Renal cortical epithelial cell (primary cell): ENCODE results near the gene RRAGC. TPM values are rescaled to one million over a fixed set of nuclear protein-coding genes. Genes with fewer than 3 reads are reported as not detected.
"Not testable (repeated sequence)": the region's sequence is repeated elsewhere in the genome, so short reads cannot be mapped to it uniquely, and the experiment has no call there.

Source experiments
- DNase-seq: peaks from one replicate; pipeline ENCODE4 v3.0.0-alpha.2; 2011; ENCODE audit warnings: low read depth
- total RNA-seq: library from RNA; depleted of rRNA; stranded (reverse); fragments of >200 nt; gene quantifications from 2 replicates; pipeline ENCODE4 v1.2.3, GENCODE V29; 2014

Gene RRAGC
- total RNA-seq, 1 donor from 2014 or later: 25.2 TPM

- DNase-seq: no peak
These were observed 42.1 kb downstream of the RRAGC start for GRCh38 chr1:38817267-38818174.

DNA sequence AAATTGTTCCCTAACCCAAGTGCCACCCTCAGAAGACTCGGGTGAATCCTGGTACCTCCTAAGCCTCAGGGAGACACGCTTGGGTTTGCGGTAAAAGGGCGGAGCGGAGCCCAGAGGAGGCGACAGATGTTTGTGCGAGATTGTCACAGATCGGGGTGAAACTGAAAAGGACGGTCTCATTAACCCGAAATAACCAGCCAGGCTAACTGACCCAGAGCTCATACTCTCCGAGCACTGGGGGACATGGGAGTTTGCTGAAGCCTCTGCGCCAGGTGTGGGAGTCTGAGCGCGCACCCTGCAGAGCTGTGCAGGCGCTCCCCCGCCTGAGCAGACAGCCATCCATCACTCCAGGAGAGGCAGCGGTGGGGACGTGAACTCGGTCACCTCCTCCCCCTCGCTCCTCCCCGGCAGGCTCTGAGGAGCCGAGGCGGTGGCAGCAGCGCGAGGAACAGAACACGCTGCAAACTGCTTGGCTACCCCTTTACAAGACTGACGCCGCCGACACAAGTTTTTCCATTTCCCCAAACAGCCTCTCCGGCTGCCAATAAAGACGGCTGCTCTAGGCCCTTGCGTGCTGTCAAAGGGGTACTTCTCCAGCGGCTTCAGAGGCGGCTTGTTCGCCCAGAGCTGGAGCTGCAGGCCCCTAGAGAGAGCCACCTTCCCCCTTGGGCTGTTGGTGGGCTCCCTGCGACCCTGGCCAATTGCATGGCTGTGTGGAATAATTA, 43.5 kb downstream of the RRAGC start:
- DNase-seq: no peak

DNA sequence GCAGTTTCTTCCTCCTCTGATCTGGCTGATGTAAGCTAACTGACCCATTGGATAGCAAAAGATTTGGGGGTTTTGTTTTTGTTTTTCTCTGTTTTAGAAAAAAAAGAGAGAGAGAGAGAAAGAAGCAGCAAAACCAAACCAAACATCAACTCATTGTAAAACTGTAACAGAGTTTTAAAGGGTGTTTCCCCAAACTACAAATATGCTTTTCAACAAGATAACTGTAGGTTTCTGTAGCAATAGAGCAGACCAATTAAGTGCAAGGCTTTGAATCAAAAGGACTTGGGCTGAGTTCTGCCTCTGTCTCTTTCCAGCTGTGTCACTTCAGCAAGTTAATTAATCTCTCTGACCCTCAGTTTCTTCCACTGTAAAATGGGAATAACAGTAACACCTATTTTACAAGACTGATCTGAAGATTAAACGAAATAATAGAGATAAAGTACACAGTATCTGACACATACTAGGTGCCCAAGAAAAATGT, 44.5 kb downstream of the RRAGC start:
- no peak for DNase-seq

DNA sequence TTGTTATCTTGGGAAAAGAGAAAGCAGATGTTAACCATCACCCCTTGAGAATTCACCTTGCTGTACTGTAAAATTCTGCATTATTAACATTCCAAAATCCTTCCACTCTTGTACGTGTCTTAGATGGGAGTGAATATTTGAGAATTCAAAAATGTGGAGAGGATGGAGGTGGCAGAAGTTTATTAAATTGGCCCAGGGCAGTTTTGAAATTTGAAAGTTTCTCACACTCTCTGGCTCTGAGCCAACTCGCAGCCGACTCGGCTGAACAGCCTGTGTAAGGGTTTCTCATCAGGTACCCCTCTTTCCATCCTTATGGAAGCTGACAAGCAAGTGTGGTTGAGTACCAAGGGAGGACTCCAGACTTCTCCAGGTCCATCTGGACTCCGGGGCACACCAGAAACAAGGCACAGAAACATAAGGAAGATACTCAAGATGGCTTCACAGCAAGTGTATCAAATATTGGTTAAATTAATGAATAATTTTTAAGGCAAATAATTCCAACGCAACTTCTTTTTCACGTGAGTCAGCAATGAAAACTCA, 45.1 kb downstream of the RRAGC start:
- DNase-seq: no peak

DNA sequence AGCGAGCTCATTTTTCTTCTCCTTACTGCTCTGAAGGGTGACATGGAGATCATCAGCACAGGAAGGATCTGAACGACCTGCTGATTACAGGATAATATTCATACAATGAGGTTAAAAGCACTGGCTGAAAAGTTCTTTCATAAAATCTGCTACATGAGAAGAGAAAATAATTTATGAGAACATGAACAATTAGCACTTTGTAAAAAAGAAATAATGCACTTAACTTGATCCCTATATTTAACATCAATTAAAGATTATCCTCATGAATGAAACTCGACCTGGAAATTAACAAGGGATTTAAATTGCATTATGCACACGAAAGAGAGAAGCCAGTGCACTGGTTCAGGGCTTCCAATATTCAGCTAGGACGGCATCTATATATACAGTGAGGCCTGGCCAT, 46.6 kb downstream of the RRAGC start:
- no peak for DNase-seq

DNA sequence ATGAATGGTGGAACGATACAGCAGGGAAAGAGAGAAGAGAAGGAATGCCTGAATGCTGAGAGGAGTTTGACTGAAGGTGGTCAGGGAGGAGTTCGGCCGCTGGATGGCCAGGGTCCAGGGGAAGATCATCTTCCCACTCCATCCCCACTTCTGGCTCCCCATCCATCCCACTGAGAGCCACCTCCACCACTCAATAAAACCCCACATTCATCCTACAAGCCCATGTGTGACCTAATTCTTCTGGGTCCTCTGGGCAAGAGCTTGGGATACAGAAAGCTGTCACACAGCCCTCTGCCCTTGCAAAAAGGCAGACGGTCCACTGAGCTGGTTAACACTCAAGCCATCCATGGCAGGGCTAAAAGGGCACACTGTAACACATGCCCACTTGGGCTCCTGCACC, 48.1 kb downstream of the RRAGC start:
- not testable (repeated sequence) for DNase-seq

- DNase-seq: no peak
These were observed 53.5 kb downstream of the RRAGC start for GRCh38 chr1:38806090-38806489.

- DNase-seq: no peak
These were observed 54.5 kb downstream of the RRAGC start for GRCh38 chr1:38805036-38805435.

- DNase-seq: no peak
These were observed 55.3 kb downstream of the RRAGC start for GRCh38 chr1:38804062-38804886.

GRCh38 chr1:38803647-38804046, 55.9 kb downstream of the RRAGC start:
- no peak for DNase-seq

DNA sequence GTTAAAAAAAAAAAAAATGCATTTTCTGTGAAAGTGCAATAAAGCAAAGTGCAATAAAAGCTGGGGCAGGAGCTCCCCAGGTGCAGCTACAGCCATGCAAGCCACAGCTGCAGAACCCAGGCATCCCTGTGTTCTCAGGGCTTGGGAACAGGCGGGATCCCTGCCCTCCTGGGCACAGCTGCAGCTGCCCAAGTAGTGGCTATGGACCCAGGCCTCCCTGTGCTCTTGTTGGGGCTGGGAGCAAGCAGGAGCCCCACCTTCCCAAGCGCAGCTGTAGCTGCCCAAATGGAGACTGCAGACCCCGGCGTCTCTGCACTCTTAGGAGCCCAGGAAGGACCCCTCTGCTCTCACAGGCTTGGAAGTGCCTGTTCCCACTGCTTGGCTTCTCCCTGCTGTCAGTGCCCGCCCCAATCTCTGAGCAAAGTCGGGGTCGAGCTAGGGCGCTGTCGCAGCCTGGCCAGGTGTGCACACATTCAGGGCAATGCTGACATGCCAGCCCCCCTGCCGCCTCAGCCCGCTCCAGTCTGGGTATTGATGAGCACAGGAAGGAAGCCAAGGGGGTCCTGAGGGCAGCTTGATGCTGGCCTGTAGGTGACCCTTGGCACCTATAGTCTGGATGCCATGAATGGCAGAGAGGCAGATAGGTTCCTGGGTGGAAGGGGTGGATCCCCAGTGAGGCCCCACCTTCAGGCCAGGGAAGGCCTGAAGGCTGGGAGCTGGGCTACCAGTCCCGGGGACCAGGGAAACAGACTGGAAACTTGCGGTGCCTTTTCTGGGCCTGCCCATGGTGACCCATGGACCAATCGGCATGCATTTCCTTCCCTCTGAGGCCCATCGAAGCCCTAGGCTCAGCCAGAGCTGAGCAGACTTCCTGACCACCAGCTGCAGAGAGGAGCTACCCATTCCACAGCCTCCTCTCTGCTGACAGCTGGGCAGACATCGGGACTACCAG, 58.6 kb downstream of the RRAGC start:
- DNase-seq: no peak

GRCh38 chr1:38793299-38793698, 66.3 kb downstream of the RRAGC start:
- DNase-seq: no peak

- DNase-seq: no peak
These were observed 67.7 kb downstream of the RRAGC start for GRCh38 chr1:38791892-38792291.

DNA sequence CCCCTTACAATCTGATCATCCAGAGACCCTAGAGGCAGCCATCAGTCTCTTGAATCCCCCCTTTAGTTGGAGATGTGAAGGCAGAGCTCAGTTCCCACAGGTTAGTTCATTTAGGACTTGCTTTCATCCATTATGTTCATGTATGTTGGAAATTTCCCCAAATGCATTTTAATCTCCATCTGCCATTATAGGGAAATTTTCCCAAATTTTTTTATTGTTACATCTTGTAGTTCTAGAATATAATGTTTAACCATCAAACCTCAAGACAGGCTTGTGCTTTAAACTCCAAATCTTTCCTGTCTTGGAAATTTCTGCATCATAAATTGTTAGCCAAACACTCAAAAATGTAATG, 68.4 kb downstream of the RRAGC start:
- no peak for DNase-seq

GRCh38 chr1:38790422-38791163, 69.0 kb downstream of the RRAGC start:
- DNase-seq: no peak

DNA sequence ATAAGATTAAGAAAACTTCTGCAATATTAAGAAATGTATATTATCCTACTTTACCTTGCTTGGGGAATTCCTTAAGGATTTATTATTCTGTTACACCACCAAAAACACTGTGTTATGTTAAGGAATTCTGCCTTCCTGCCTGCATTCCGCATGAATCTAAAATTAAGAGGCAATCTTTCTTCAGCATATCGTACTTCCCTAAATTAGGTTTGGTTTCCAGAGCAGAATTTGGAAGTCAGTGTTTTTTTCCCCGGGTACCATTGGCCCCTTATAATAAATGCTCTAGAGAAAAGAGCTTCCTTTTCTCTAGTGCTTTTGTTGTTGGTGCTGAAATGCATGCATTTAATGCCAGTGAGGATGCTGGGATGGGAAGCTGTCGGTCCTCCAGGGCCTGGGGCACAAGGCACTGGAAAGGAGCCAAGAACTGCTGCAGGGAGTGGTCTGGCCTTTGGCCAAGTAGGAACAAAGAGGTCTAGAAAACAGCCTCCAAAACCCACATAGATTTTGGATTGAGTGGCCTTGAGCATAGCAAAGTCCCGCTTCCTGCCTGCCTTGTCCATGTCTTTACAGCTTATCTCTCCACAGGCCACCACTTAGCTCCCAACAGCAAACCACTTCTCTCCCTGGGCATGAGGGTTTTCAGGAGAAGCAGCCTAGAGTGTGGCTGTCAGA, 69.9 kb downstream of the RRAGC start:
- DNase-seq: no peak

- no peak for DNase-seq
These were observed 70.9 kb downstream of the RRAGC start for GRCh38 chr1:38788341-38789336.
